ENCODE measurements around the gene CHST8. TPM values are rescaled to one million over a fixed set of nuclear protein-coding genes. Genes with fewer than 3 reads are reported as not detected.

CHST8 gene
- polyA plus RNA-seq, 1 experiment = not detected

- POLR2A ChIA-PET = no interaction called here
- TF ChIP-seq CTCF (IDR thresholded peaks at IDR 0.05; ENCODE audit: low read depth, low read length) = no peak
- DNase-seq (ENCODE audit: low read depth, low spot score) = no peak
- no peak overlapping the region for H3K4me3 ChIP-seq (ENCODE audit: low read depth, low read length)
- no peaks in the 10 kb centered on the region for H3K9me3 ChIP-seq (ENCODE audit: control insufficient read depth, insufficient read depth, low read length)
- no peaks in the 10 kb centered on the region for H3K27me3 ChIP-seq (ENCODE audit: control insufficient read depth, insufficient read depth, low read length)
- no peak overlapping the region for H3K27ac ChIP-seq (ENCODE audit: low read depth, low read length)
- CTCF ChIA-PET = no interaction called here
Measured at GRCh38 chr19:33675501-33676124, 53.9 kb downstream of the CHST8 start.

GRCh38 chr19:33676999-33677665, 55.4 kb downstream of the CHST8 start:
- TF ChIP-seq CTCF (IDR thresholded peaks at IDR 0.05; ENCODE audit: low read depth, low read length) = no peak
- ChIA-PET POLR2A (no interaction called here), CTCF (no interaction called here)
- Histone ChIP-seq H3K27ac (ENCODE audit: low read depth, low read length) (no peak overlapping the region), H3K9me3 (ENCODE audit: control insufficient read depth, insufficient read depth, low read length) (no peaks in the 10 kb centered on the region), H3K27me3 (ENCODE audit: control insufficient read depth, insufficient read depth, low read length) (no peaks in the 10 kb centered on the region), H3K4me3 (ENCODE audit: low read depth, low read length) (no peak overlapping the region)
- DNase-seq (ENCODE audit: low read depth, low spot score) = no peak

- H3K9me3 ChIP-seq (ENCODE audit: control insufficient read depth, insufficient read depth, low read length) = no peaks in the 10 kb centered on the region
- POLR2A ChIA-PET = no interaction called here
- DNase-seq (ENCODE audit: low read depth, low spot score) = no peak
- CTCF ChIA-PET = no interaction called here
- H3K27me3 ChIP-seq (ENCODE audit: control insufficient read depth, insufficient read depth, low read length) = no peaks in the 10 kb centered on the region
- no peak overlapping the region for H3K4me3 ChIP-seq (ENCODE audit: low read depth, low read length)
- no peak overlapping the region for H3K27ac ChIP-seq (ENCODE audit: low read depth, low read length)
- no peak for TF ChIP-seq CTCF (IDR thresholded peaks at IDR 0.05; ENCODE audit: low read depth, low read length)
Measured at GRCh38 chr19:33677745-33678426, 56.1 kb downstream of the CHST8 start.

- no peak for DNase-seq (ENCODE audit: low read depth, low spot score)
- no peak overlapping the region for H3K27ac ChIP-seq (ENCODE audit: low read depth, low read length)
- no peak for TF ChIP-seq CTCF (IDR thresholded peaks at IDR 0.05; ENCODE audit: low read depth, low read length)
- H3K4me3 ChIP-seq (ENCODE audit: low read depth, low read length) = no peak overlapping the region
- ChIA-PET CTCF (no interaction called here), POLR2A (no interaction called here)
- H3K9me3 ChIP-seq (ENCODE audit: control insufficient read depth, insufficient read depth, low read length) = no peaks in the 10 kb centered on the region; the same call in 1 of the 2 replicates
- H3K27me3 ChIP-seq (ENCODE audit: control insufficient read depth, insufficient read depth, low read length) = no peaks in the 10 kb centered on the region
Measured at GRCh38 chr19:33678796-33679585, 57.2 kb downstream of the CHST8 start.

All from AG04450 (cell line).